B cell (primary cell): Measurements from ENCODE around the gene KAZN.

Experiments used
- CTCF ChIP-seq: fragments of 200-600 bp; IDR thresholded peaks from one replicate; pipeline ENCODE4 v1.8.0; 2022; ENCODE audit warnings: antibody characterized with exemption, mild to moderate bottlenecking
- EZH2 ChIP-seq: IDR thresholded peaks from 2 replicates; pipeline ENCODE4 v1.6.1; 2012; ENCODE audit warnings: borderline replicate concordance, low read depth, mild to moderate bottlenecking, moderate library complexity, low read length; ENCODE audit not compliant: insufficient read depth, poor library complexity, severe bottlenecking

- TF ChIP-seq CTCF (no peak), EZH2 (no peak)
These were observed 568.9 kb downstream of the KAZN start for GRCh38 chr1:15167386-15167785.
